GM18499 (cell line): ENCODE measurements around the gene SH3YL1.
A peak's percentile ranks its signal among the peaks of the same experiment; 100 is the strongest.

Experiments
- ATAC-seq: cut with Tn5 transposase; IDR thresholded peaks from one replicate; pipeline ENCODE4 v1.9.1; 2021; ENCODE audit warnings: moderate number of reproducible peaks; ENCODE audit not compliant: insufficient read depth, unreplicated experiment

The SH3YL1 gene

DNA sequence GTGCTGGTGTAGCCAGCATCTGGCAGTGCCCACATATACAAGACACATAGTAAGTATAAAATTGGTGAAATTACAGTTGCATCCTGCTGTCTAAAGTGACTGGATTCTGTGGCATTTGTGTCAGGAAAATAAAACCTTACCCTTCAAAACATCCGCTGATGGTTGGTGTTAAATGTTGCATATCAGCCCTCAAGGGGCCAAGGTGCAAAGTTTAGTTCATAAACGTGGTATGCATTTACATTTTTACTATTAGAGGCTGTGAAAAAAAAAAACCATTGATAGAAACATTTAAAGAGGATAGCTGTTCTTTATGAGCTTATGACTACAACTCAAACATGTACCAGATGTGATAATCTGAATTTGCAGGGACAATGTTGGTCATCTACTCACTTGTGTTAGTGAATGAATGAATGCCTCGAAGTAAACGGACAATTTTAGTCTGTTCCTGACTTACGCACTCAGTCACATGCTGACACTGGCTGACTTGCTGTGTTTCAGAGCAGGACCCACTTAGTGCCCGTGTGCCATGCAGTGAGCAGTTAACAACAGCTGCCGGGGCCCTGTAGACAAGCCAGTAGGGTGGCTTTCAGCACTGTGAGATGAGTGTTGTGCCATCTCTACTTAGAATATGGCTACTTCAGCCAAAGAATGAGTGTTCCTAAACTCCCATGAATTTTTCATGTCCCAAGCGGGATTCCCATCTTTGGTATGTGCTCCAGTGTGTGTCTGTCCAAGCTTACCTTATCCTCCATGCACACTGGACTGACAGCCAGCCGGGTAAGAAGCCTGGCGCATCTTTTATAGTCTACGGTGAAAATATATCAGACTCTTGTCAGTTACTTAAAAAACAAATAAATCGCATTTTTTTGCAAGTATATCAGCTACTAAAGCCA is 18.8 kb upstream of the SH3YL1 start:
- no peak for ATAC-seq

DNA sequence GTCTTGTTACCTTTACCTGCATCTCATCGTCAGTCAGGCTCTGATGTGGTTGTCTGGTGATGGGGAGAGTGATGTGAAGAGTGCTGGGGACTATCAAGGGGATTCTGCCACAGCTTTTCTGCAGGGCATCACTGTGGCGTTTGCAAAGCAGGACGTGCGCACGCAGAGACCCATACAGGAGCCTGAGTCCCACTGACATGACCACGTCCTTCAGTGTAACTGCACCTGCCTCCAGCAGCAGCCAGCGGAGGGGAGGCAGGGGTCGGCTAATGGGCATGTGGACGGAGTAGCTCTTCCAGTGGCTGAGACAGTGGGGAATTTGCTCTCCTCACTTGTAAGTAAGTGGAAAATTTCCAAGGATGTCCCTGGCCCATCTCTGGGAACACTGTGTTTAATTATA is 17.5 kb upstream of the SH3YL1 start:
- ATAC-seq: no peak

DNA sequence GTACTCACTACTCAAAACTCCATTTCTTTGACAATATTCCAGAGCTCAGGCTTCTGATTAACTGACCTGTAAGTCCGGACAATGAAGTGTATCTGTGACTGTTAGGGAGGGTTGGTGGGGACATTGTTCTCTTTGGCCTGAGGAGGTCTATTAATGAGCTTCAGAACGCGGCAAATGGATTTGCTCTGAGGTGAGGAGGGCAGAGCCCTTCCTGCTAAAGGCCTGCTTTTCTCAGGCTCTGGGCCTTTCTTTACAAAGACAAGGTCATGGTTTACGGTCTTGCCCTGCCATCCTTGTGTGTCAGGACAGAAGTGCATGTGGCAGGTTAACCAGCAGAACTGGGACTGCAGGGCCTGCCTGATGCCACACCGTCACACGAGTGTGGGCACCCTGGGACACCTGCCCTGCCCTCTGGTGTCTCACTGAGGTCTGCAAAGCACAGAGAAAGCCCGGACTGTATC is 16.8 kb upstream of the SH3YL1 start:
- no peak for ATAC-seq

DNA sequence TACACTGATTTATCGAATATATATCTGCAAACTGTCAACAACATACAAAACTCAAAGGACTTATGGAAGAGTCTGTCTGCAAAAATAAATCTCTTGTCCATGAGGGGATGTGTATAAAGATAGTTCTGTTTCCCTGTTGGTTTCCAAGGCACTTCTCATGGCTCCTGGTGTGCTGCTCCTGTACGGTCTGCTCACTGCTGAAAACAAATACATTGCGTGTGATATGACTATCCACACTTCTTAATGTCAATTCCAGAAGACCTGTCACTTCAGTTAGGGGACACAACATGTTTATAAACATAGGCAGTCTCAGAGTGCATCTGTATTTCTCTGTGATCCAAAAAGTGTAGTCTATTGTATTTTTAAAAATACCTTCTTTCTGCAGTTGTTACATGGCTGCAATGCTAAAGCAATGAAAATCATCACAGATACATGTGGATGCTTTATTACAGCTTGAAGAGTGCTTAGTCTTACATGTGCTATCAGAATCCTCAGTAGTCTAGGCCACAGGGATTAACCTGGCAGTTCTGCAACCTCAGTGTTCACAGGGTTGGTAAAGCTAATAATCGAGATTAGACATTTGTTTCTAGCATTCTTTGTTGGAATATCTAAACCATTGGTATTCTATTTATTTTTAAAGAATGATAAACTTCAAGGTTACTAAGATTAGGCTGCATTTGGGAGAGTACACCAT is 16.3 kb upstream of the SH3YL1 start:
- no peak for ATAC-seq

DNA sequence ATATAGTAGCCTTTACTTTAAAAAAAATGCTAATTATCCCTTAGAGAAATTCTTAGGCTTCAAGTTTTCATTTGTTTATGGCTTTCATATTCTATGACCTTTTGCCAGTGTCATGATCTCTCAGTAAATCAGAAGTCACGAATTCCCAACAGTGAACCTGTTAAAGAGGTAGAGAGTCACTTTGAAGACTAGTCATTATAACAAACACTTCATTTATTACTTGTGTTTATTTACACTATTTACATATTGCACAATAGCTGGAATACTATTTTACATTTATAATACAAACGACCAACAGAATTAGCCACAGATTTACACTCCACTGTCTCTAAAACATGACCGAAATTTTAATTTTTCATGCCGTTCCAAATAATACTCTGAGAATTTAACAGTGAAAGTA is 15.5 kb upstream of the SH3YL1 start:
- ATAC-seq: no peak

DNA sequence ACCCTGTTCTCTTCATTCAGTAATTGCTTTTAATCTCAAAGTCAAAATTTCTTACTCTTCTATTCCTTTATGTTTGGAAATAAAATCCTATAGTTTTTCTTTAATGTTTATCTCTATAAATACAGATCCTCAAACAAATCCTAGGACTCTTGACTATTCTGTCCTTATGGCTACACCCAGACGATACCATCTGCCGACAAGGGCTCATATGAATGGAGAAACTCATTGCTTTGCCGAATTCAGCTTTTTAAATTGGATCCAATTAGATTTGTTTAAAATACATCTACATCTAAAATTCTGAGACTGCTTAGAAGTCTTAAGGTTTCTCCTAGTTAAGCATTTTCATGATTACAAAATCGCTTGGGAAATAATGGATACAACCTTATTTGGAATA is 15.1 kb upstream of the SH3YL1 start:
- no peak for ATAC-seq

DNA sequence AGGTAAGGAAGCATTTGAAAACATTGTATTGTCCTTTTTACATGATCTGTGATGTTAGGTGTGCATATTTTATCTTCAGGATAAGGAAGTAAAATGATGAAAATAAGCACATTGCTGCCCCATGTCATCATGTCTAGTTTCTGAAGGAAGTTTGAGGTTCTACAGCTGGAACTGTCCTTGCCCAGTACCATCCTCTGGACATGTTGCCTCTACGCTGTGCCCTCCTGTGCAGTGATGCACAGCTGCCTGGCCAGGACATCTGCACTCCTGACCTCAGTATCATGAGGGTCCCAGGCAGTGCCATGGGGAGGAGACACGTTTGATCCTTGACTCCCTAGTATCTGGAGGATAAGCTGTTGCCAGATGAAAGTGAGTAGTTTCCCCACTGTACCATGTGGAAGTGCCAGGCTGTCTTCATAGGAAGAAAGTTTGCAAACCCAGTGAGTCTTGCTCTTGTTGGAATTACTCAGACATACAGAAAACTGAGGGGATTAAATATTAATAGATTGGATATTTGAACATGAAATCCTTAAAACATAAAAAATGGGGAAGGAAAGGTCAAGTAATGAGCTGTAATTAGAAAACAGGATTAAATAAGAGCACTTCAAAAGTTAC is 14.6 kb upstream of the SH3YL1 start:
- ATAC-seq: no peak

DNA sequence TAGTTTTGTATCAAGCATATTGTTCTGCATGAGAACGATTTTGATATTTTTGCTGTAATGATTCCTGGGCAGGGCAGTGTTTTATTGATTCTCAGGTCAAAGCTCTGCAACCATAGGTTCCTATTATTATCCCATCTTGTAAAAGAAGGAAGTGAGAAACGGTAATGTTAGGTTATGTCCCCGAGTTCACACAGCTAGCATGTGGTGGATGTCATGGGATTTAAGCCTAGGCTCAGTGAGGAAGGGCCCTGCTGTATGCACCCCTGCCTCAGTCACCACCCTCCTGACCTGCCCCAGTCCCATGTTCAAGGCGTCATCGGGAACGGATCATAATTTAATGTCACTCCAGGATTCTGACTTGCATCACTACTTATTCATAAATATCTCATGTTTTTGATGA is 11.6 kb upstream of the SH3YL1 start:
- peak; percentile 92 for ATAC-seq

DNA sequence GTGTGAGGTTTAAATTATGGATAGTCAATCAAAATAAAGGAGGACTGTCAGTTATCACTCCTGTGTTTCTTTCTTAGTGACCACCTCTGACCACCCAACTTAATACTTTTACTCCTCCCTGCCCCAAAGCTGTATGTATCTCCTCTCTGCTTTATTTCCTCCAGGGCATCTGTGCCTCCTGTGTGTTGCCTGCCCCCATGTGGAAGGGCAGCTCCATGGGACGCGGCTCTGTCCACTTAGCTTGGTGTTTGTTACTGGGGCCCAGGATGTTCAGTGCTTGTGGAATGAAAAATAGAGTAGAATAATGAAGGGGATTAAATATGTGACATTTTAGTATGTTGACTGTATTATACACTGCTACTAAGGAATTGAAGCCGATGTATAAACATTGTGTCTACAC is 10.7 kb upstream of the SH3YL1 start:
- no peak for ATAC-seq

DNA sequence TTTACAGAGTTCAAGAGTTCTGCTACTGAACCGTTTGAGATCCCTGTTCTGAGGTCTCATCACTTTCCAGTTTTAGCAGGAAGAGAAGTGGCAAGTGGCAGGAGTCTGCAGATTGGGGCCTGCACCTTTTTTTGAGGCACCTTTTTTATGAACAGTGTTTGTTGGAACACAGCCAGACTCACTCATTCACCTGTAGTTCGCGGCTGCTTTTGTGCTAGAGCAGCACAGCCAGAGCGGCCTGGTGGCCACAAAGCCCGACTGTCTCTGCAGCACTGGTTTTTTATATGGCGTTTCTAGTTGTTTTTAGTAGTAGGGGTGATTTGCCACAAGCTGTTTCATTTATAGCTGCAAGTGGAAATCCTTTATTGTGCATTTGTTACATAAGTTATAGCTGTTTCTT is 9.5 kb upstream of the SH3YL1 start:
- ATAC-seq: no peak

DNA sequence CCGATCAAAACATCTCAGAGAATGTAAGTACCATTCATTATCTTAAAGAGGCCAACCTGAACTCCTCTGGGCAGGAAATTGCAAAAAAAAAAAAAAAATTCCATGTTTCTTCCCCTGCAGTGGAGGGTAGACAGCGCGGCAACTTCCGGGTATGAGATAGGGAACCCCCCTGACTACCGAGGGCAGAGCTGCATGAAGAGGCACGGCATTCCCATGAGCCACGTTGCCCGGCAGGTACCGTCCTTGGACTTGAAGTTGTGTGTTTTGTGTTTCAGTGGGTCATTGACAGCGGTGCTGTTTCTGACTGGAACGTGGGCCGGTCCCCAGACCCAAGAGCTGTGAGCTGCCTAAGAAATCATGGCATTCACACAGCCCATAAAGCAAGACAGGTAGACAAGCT is 8.1 kb upstream of the SH3YL1 start:
- no peak for ATAC-seq

DNA sequence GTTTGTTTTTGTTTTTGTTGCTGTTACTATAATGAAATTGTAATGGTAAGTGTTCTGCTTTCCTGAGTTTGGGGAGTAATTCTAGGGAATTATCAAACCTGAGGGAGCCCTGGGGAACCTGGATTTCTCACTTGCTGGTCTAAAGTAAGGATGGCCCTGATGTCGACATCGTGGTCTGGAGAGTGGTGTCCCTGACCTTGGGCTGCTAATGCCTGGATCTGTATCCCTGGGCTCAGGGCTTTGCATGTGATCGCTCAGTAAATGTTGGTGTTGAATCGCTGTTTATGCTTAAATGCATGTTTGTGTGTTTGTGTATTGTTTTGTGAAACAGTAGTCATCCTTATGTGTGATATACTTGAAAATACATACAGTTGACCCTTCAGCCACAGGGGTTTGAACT is 7.0 kb upstream of the SH3YL1 start:
- ATAC-seq: no peak

DNA sequence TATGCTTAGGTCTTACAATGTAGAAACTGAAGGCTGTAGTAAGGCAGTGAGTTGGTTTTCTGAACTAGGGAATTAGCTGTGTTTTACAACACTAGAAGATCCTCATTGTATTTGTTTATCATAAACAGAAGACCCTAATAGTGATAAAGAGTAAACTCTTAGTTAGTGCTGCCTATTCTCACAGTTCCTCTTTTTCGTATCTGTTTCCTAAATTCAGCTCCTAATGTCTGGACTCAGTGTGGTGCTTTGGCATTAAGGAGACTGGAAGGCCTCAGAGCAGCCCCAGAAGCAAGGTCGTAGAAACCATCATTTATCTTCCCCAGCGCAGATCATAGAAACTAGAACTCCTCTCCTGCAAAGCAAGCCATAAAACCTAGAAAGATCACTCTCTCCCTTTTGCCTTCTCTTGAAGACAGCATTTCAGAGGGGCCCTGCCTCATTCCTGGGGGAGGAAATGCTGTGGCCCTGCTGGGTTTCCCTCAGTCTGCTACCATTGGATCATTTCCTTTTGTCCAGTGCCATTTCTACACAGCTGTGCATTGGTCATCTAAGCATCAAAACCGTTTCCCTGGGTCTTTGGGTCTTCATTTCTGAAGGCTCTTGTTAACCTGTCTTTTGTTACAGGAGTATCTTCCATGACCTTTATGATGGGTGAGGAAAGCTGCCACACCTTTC is 5.7 kb upstream of the SH3YL1 start:
- no peak for ATAC-seq

DNA sequence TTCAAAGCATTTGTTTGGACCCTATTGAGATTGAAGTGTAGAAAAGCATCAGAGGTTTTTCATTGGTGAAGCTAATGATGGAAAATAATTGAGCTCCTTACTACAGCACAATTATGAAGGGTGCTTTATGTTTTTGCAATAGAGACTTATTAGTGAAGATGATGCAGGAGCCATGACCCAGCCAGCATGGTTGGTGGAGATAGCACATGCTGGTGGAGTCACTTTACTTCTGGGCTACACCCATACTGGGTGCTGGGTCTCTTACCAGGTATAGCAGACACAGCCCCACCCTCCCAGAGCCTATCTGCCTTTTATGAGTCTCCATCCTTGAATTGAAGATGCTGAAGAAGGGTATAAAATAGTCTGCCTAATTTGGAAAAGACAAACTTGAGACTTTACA is 4.5 kb upstream of the SH3YL1 start:
- ATAC-seq: no peak

DNA sequence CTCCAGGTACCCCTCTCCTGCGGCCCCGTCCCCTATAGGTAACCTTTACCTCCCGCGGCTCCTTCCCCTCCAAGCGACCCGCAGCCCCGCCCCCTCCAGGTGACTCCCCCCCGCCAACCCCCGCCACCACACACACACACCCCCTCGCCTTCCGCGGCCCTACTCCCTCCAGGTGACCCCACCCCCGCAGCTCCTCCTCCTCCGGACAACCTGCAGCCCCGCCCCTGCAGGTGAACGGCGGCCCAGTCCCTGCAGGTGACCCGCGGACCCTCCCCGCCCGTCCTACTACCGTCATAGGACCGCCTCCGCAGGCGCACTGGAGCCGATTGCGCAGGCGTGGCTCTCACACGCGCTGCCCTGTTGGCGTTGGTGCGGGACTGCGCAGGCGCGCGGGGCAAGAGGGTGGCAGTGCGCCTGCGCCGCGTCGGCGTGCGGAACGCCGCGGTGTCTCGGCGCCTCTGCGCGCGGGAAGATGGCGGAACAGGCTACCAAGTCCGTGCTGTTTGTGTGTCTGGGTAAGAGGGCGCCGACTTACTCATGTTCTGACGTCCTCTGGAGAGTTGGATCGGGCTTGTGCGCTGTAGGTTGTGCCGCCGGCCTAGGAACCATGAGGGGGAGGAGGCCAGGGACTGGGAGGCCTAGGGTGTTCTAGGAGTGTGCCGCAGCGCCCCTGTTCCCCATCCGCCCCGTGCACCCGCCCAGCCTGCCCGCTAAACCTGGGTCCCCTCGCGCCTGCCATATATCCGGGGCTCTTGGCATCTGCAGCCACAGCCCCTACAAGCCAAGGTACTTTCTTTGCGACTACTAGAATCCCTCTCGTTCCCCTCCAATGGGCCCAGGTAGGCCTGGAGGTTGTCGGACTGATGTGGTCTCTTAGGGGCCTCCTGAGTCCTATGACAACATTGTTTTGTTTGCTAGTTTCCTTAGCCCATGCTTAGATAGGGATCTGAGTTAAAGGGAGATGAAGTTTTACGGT is 949 bp upstream of the SH3YL1 start, which contains the start of gene ACP1:
Gene ACP1 (plus strand): TSS at position 455 of the 976 bp plus-strand sequence. CDS start 18 bp downstream, at position 473.
- ATAC-seq: peak; percentile 56

DNA sequence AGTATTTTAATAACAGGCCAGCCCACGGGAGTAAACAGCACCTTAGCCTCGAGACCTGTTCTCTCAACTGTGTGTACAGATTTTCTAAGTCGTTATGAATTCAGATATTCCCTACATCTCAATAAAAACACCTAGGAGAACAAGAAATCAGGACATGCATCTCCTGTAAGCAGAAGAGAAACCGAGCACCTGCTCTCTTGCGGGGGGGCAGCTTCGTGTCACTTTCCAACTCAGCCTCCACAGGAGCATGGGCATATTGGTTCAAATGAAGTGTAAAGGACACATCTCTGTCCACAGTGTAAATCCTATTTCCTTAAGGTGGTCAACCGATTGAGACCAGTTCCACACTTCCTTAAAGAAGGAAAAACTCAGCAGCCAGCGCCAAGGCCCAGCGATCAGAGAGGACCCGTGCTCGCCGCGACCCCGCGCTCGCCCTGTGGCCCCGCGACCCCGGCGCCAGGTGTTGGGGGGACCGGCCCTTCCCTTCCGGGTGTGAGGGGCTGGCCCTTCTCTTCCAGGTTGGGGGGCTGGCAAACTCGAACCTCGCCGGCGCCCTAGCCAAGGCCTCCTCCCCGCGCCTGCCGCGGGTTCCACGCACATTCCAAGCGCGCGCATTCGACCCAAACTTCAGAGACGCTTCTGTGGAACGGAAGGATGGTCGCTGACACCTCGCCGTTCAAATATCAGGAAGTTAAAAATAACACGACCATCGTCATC is 652 bp downstream of the SH3YL1 start:
- no peak for ATAC-seq

DNA sequence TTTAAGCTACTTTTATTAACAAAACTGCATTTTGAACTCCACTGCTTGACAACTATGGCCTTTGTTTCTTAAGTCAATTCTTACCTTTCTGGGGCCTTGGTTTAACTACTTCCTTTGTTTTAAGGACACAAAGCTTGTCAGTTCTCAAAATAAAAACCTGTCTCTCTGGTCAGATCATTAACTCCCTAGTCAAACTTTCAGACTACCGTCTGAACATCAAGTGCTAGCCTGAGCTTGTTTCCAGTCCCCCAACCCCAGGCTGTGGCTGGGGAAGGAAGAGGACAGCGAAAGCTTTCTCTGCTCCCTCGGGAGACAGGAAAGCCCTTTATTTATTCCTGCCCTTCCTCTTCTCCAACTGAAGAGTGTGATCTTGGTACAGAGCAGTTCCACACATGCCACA is 1.7 kb downstream of the SH3YL1 start:
- no peak for ATAC-seq

DNA sequence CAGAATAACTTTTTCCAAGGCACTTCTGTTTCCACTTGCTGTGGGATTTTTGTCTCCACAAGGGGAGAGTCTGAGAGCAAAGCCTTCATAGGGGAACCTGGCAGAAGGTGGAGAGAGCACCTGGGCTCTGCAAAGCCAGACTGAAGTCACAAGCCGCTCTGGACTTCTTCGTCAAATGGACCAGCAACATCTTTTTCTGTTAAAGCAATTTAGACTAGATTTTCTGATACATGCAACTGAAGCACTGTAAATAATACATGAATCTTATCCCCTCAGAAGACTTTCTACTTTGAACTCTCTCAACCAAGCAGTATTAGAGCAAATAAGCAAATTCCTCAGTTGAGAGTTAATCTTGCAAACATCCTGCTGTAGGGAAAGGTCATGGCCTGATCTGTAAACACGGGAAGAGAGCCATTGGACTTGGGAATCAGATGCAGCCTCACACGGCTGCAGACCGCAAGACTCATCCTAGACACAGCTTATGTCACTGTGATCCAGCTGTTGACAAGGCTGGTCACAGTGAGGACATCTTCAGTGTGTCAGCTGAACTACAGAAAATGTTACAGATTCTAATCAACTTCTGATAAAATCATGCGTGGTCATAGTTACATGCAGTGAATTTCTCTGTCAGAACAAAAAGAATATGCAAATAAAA is 3.2 kb downstream of the SH3YL1 start:
- ATAC-seq: no peak
